Transverse colon (tissue), 4 donors: ENCODE results near the gene SNAPC3. TPM values are rescaled to one million over a fixed set of nuclear protein-coding genes. Genes with fewer than 3 reads are reported as not detected.

ENCODE experiments used
- DNase-seq: peaks from one replicate; pipeline ENCODE4 v3.0.0-alpha.2; 2019
- H3K27ac ChIP-seq, 4 donors: fragments of 200-600 bp; sonication (generic); 2 replicates each; pipeline ENCODE4 v1.5.1; 2016 to 2018; ENCODE audit warnings: inconsistent platforms in 4 of 4
- H3K27me3 ChIP-seq: fragments of 200-600 bp; sonication (generic); 2 replicates; pipeline ENCODE4 v1.5.1; 2017; ENCODE audit warnings: inconsistent platforms
- H3K36me3 ChIP-seq, 4 donors: fragments of 200-600 bp; sonication (generic); 2 replicates each; pipeline ENCODE4 v1.5.1; 2017 to 2019; ENCODE audit warnings: inconsistent platforms in 4 of 4
- H3K4me1 ChIP-seq, 4 donors: fragments of 200-600 bp; sonication (generic); 2 replicates each; pipeline ENCODE4 v1.5.1; 2017 to 2020; ENCODE audit warnings: inconsistent platforms in 4 of 4
- H3K4me3 ChIP-seq, 4 donors: fragments of 200-600 bp; sonication (generic); 1 replicate in 1 of 4; 2 replicates in 3 of 4; pipeline versions ENCODE4 v1.5.1 to v1.6.1; 2017 to 2019; ENCODE audit warnings: inconsistent platforms in 4 of 4
- H3K9me3 ChIP-seq, 2 donors: fragments of 200-600 bp; sonication (generic); 2 replicates each; pipeline ENCODE4 v1.5.1; 2017 to 2019; ENCODE audit warnings: inconsistent platforms in 2 of 2
- CTCF ChIP-seq, 5 experiments: fragments of 200-600 bp in 3 of 5; fragments of 450-650 bp in 2 of 5; sonication (generic) in 3 of 5; IDR thresholded peaks; 1 replicate in 2 of 5; 2 replicates in 3 of 5; pipeline ENCODE4 v1.5.1; 2016 to 2017; ENCODE audit warnings: antibody characterized with exemption in 5 of 5, inconsistent platforms in 3 of 5, mild to moderate bottlenecking in 2 of 5, moderate library complexity in 1 of 5
- EP300 ChIP-seq: sonication (generic); formaldehyde crosslinking; IDR thresholded peaks from one replicate; pipeline ENCODE4 v1.6.1; 2017; ENCODE audit warnings: antibody characterized with exemption, low read depth
- POLR2A ChIP-seq: fragments of 450-650 bp; IDR thresholded peaks from one replicate; pipeline ENCODE4 v1.6.1; 2016; ENCODE audit warnings: antibody characterized with exemption, mild to moderate bottlenecking, moderate library complexity
- POLR2AphosphoS5 ChIP-seq, 3 donors: sonication (generic); formaldehyde crosslinking; IDR thresholded peaks; one replicate each; pipeline ENCODE4 v1.6.1; 2016; ENCODE audit warnings: antibody characterized with exemption in 3 of 3
- WGBS, 2 donors: methylation state at CpG; one replicate each; pipeline ENCODE4 v1.1.5; 2018; ENCODE audit warnings: low coverage in 1 of 2; 5-methylcytosine and 5-hydroxymethylcytosine counted together
- in situ Hi-C, 4 donors: fragments of 200-750 bp; cut with MboI; loops; one replicate each; pipeline versions ENCODE4 v1.15.0 to v1.15.1; 2017; ENCODE audit warnings: low sequenced_read_pairs in 3 of 4, low pct_ligation_motif_present in 1 of 4, low pct_unique_long_range_greater_than_20kb in 1 of 4
- intact Hi-C: fragments of 100-400 bp; cut with DNase I; formaldehyde crosslinking; loops from one replicate; pipeline ENCODE4 v1.15.1; 2023; ENCODE audit warnings: low total_unique reads
- total RNA-seq, 4 donors: library from RNA; depleted of rRNA; stranded (reverse); fragments of >200 nt; gene quantifications; one replicate each; pipeline ENCODE4 v1.1.0, GENCODE V29; 2016

The SNAPC3 gene
- total RNA-seq, 4 donors from 2014 or later: 44.9 to 70.7 (median 52.5) TPM

- no peak overlapping the region for H3K27ac ChIP-seq
- H3K4me3 ChIP-seq: no peak overlapping the region
- intact Hi-C loops (no loop called here), in situ Hi-C loops (no loop called here)
- no peaks in the 10 kb centered on the region for H3K9me3 ChIP-seq
- TF ChIP-seq POLR2AphosphoS5 (IDR thresholded peaks at IDR 0.05) (no peak), CTCF (IDR thresholded peaks at IDR 0.05) (no peak), EP300 (no peak), POLR2A (no peak)
- 96 to 100% methylated on average over 1 to 13 of the region's 13 CpGs for WGBS, 2 donors
- no peaks in the 10 kb centered on the region for H3K4me1 ChIP-seq
- DNase-seq: no peak
- peaks cover 0 to 4% (median 0%) of the 10 kb centered on the region in 4 donors for H3K36me3 ChIP-seq
- no peaks in the 10 kb centered on the region for H3K27me3 ChIP-seq
Measured at GRCh38 chr9:15492485-15493150, 69.9 kb downstream of the SNAPC3 start.

- Histone ChIP-seq H3K36me3 (no peaks in the 10 kb centered on the region), H3K9me3 (no peaks in the 10 kb centered on the region), H3K4me1 (no peaks in the 10 kb centered on the region), H3K27me3 (no peaks in the 10 kb centered on the region), H3K27ac (no peak overlapping the region), H3K4me3 (no peak overlapping the region)
- DNase-seq: no peak
- in situ Hi-C loops (no loop called here), intact Hi-C loops (no loop called here)
- WGBS, 2 donors: 93 to 100% methylated on average over 6 to 13 of the region's 13 CpGs
- TF ChIP-seq POLR2A (no peak), EP300 (no peak), POLR2AphosphoS5 (IDR thresholded peaks at IDR 0.05) (no peak), CTCF (IDR thresholded peaks at IDR 0.05) (no peak)
Measured at GRCh38 chr9:15498246-15498995, 75.7 kb downstream of the SNAPC3 start.

- TF ChIP-seq EP300 (no peak), POLR2A (no peak), POLR2AphosphoS5 (IDR thresholded peaks at IDR 0.05) (no peak), CTCF (IDR thresholded peaks at IDR 0.05) (no peak)
- no peak for DNase-seq
- H3K4me3 ChIP-seq: no peak overlapping the region
- no peaks in the 10 kb centered on the region for H3K4me1 ChIP-seq
- no peaks in the 10 kb centered on the region for H3K36me3 ChIP-seq
- 58 to 66% methylated on average over 2 of the region's 2 CpGs for WGBS, 2 donors
- intact Hi-C loops (no loop called here), in situ Hi-C loops (no loop called here)
- H3K27ac ChIP-seq: no peak overlapping the region
- no peaks in the 10 kb centered on the region for H3K9me3 ChIP-seq
- H3K27me3 ChIP-seq: no peaks in the 10 kb centered on the region
Measured at GRCh38 chr9:15499139-15499538, 76.5 kb downstream of the SNAPC3 start.

GRCh38 chr9:15501179-15501578 is 78.5 kb downstream of the SNAPC3 start:
- H3K27ac ChIP-seq: no peak overlapping the region
- TF ChIP-seq EP300: no peak
- no peak for TF ChIP-seq CTCF (IDR thresholded peaks at IDR 0.05)
- no peak for TF ChIP-seq POLR2AphosphoS5 (IDR thresholded peaks at IDR 0.05)
- no peaks in the 10 kb centered on the region for H3K4me1 ChIP-seq
- in situ Hi-C loops (no loop called here), intact Hi-C loops (no loop called here)
- WGBS, 2 donors: 48 to 61% methylated on average over 4 to 6 of the region's 6 CpGs
- no peaks in the 10 kb centered on the region for H3K27me3 ChIP-seq
- DNase-seq: no peak
- peaks cover 0 to 8% (median under 1%) of the 10 kb centered on the region in 4 donors for H3K36me3 ChIP-seq
- no peak overlapping the region for H3K4me3 ChIP-seq
- no peaks in the 10 kb centered on the region for H3K9me3 ChIP-seq
